HG02970 (cell line): Measurements from ENCODE around the gene SLC27A3.
"Not testable (repeated sequence)": the region's sequence is repeated elsewhere in the genome, so short reads cannot be mapped to it uniquely, and the experiment has no call there.

Experiments
- ATAC-seq: cut with Tn5 transposase; IDR thresholded peaks from one replicate; pipeline ENCODE4 v1.9.1; 2021; ENCODE audit warnings: mild to moderate bottlenecking, moderate library complexity, moderate number of reproducible peaks; ENCODE audit not compliant: unreplicated experiment, low FRiP score

Gene SLC27A3

GRCh38 chr1:153763365-153764225, 11.6 kb upstream of the SLC27A3 start:
- no peak for ATAC-seq

GRCh38 chr1:153764310-153764709, 10.9 kb upstream of the SLC27A3 start:
- no peak for ATAC-seq

DNA sequence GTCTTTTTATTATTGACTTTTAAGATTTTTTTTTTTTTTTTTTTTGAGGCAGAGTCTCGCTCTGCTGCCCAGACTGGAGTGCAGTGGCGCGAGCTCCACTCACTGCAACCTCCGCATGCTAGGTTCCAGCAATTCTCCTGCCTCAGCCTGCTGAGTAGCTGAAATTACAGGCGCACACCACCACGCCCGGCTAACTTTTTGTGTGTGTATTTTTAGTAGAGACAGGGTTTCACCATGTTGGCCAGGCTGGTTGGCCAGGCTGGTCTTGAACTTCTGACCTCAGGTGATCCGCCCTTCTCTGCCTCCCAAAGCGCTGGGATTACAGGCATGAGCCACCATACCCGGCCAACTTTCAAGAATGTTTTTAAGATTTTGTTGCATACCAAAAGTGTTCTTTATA, 8.5 kb upstream of the SLC27A3 start:
- ATAC-seq, result not testable (repeated sequence)

DNA sequence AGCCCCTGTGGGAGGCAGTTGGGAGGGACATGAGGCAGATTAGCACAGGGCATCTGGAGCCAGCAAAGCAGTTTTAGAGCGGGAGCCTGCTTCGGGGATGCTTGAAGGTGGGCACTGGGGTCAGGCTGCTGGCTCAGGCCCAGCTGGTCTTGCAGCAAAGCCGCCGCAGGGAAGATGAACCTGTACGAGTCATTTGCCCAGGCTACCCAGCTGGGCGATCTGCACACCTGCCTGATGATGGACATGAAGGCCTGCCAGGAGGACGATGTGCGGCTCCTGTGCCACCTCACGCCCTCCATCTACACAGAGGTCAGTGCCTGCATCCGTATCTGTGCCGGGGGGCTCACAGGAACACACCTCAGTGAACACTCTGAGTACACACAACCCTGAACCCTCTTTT, 7.7 kb upstream of the SLC27A3 start:
- no peak for ATAC-seq

GRCh38 chr1:153768316-153769181, 6.7 kb upstream of the SLC27A3 start:
- ATAC-seq, result no peak

- ATAC-seq, result no peak
Observed at GRCh38 chr1:153769221-153769620, 6.0 kb upstream of the SLC27A3 start.

DNA sequence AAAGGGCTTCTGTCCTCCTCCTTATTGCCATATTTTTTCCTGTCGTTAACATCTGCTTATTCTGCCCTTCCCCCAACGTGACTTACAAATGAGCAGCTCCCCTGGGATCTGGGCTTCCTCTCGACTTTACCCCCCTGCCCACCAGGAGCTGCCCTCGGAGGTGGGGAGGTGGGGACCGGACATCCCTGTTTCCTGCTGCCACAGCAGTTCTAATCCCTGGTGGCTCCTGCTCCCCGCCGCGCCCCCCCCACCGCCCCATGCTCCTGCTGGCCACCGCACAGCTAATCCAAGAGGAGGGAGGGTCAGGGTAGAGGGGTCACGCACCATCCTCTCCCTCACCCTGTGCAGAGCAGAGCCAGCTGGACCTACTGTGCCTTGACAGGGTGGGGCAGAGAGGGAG, 4.4 kb upstream of the SLC27A3 start:
- ATAC-seq, result no peak

DNA sequence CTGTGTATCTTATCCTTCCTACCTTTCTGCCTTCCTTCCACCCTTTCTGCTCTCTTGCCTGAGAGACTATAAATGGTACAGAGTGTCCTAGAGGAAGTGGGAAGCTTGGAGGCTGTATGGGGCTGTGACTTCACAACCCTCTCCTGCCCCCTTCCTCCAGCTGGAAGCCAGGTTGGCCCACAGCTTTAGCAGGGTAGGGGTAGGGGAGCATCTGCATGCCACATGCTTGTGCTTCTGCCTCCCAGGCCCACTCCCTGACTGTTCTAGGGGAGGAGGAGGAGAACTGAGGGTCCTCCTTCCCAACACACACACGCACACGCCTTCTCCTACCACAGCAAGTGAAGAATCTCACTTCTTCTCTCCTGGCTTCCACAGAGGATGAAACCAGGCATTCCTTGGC, 3.9 kb upstream of the SLC27A3 start:
- no peak for ATAC-seq

- no peak for ATAC-seq
Observed at GRCh38 chr1:153771841-153772593, 3.2 kb upstream of the SLC27A3 start.

DNA sequence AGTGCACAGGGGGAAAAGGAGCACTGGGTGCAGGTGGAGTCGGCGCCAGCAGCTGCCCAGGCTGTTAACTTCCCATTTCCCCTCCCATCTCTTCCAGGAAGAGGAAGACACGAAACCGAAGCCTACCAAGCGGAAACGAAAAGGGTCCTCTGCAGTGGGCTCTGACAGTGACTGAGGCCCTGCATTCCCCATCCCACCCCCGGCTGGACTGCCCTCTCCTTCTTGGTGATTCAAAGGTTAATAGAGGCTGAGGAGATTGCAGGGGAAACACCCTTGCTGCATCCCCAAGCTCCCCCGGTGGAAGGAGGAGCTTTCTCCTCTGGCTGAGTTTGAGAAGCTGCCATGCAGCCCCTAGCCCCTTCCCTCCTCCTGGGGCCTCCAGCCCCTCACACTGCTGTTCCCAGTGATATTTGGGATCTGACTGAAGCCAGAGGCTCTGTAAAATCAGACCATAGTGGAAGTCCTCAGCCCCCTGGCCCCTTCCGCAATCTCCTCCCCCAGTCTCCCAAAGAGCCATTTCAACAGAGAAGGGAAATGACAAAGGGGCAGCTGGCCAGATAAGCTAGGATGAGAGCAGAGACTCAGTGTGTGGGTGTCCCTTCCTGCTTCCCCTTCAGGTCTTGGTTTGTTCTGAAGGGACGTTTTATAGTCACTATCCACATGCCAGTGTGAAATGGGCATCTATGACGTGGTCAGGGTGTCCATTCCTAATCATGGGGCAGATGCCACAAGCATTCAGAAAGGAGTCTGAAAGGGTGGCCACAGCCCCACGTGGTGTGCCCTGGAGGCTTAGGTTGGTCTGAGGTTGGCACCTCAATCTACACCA, 1.9 kb upstream of the SLC27A3 start:
- ATAC-seq, result no peak

- no peak for ATAC-seq
Observed at GRCh38 chr1:153774026-153774595, 1.1 kb upstream of the SLC27A3 start.

- peak; percentile 39 for ATAC-seq
Observed at GRCh38 chr1:153775458-153776327, 486 bp downstream of the SLC27A3 start.

DNA sequence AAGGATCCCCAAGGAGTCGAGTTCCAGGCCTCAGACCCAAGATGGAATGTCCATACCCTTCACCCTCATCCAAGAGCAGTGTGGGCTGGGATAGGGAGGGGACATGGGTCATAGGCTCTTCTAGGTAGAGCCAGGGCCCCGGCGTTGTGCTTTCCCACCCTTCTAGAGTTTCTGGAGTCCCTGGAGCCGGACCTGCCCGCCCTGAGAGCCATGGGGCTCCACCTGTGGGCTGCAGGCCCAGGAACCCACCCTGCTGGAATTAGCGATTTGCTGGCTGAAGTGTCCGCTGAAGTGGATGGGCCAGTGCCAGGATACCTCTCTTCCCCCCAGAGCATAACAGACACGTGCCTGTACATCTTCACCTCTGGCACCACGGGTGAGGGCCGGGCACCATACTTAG, 1.1 kb downstream of the SLC27A3 start:
- ATAC-seq, result no peak

DNA sequence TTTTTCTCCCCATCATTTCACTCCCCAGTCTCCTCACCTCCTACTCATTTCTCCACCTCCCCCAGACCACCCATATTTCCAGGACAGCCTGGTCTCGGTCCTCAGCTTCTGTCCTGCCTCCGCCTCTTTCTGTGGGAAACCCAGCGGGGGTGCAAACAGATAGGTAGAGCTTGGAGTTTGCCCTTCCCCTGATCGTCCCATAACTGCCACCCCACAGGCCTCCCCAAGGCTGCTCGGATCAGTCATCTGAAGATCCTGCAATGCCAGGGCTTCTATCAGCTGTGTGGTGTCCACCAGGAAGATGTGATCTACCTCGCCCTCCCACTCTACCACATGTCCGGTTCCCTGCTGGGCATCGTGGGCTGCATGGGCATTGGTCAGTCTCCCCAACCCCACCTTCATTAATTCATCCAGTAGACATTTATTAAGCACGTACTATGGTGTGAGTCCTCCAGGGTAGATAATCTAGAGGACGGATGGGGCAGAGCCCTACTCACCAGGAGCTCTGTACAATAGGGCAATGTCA, 1.7 kb downstream of the SLC27A3 start:
- ATAC-seq, result no peak

GRCh38 chr1:153777648-153778047, 2.4 kb downstream of the SLC27A3 start:
- no peak for ATAC-seq

GRCh38 chr1:153778051-153778823, 3.0 kb downstream of the SLC27A3 start:
- ATAC-seq, result no peak

GRCh38 chr1:153778824-153779519, 3.8 kb downstream of the SLC27A3 start:
- ATAC-seq, result no peak
